H1 (cell line): ENCODE data around the gene APMAP.

ENCODE experiments used
- CEBPB ChIP-seq: IDR thresholded peaks from 2 replicates; pipeline ENCODE4 v1.6.1; 2012; ENCODE audit warnings: low read depth, low read length
- TBP ChIP-seq: IDR thresholded peaks from 2 replicates; pipeline ENCODE4 v1.6.1; 2011; ENCODE audit warnings: low read depth, low read length, improper control_type of control experiment
- TF ChIP-seq, protein P1 (sequence below), 3 experiments: IDR thresholded peaks; 1 replicate in 2 of 3; 2 replicates in 1 of 3; pipeline versions ENCODE4 v1.5.1 to v1.6.1; 2011; ENCODE audit warnings: low read length in 3 of 3, mild to moderate bottlenecking in 3 of 3, inconsistent platforms in 2 of 3, low read depth in 1 of 3, moderate library complexity in 1 of 3; ENCODE audit not compliant: insufficient read depth in 1 of 3; ENCODE audit errors: control extremely low read depth in 1 of 3

DNA sequence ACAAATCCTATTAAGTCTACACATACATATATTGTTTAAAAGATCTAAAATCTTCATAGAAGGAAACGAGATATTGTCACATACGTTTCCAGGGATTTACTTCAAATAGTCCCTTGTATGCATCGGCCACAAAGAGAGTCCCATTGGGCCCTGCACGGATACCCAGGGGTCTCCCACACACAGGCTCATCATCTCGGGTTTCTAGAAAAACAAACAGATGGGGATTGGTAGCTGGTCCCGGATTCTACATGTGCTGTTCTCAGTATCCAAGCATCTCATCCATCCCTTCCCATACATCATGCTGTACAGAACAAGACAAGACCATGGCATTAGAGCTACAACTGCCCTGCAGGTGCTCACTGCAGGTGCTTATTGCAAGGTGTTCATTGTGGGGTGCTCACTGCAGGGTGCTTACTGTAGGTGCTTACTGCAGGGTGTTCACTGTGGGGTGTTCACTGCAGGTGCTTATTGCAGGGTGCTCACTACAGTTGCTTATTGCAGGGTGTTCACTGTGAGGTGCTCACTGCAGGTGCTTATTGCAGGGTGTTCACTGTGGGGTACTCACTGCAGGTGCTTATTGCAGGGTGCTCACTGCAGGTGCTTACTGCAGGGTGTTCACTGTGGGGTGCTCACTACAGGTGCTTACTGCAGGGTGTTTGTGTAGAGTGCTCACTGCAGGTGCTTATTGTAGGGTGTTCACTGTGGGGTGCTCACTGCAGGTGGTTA is 21.0 kb downstream of the APMAP start:
- TF ChIP-seq, protein P1, sequence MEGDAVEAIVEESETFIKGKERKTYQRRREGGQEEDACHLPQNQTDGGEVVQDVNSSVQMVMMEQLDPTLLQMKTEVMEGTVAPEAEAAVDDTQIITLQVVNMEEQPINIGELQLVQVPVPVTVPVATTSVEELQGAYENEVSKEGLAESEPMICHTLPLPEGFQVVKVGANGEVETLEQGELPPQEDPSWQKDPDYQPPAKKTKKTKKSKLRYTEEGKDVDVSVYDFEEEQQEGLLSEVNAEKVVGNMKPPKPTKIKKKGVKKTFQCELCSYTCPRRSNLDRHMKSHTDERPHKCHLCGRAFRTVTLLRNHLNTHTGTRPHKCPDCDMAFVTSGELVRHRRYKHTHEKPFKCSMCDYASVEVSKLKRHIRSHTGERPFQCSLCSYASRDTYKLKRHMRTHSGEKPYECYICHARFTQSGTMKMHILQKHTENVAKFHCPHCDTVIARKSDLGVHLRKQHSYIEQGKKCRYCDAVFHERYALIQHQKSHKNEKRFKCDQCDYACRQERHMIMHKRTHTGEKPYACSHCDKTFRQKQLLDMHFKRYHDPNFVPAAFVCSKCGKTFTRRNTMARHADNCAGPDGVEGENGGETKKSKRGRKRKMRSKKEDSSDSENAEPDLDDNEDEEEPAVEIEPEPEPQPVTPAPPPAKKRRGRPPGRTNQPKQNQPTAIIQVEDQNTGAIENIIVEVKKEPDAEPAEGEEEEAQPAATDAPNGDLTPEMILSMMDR (IDR thresholded peaks at IDR 0.05; ENCODE audit: control extremely low read depth in 1 of 3, insufficient read depth in 1 of 3, low read depth in 1 of 3, low read length in 3 of 3) = no peak
- no peak for TF ChIP-seq CEBPB
- no peak for TF ChIP-seq TBP
